Activated naive CD8-positive, alpha-beta T cell treated with anti-CD3 and anti-CD28 coated beads, Interleukin-2, amount 50 U/mL, for 24 hours (primary cell): ENCODE measurements around the gene TMEM54.
A peak's percentile ranks its signal among the peaks of the same experiment; 100 is the strongest.
"Not testable (repeated sequence)": the region's sequence is repeated elsewhere in the genome, so short reads cannot be mapped to it uniquely, and the experiment has no call there.

ENCODE experiments used
- ATAC-seq: fragments of 150-1000 bp; cut with Tn5 transposase; one replicate; pipeline ENCODE4 v1.10.0; 2021
- DNase-seq: peaks from one replicate; pipeline ENCODE4 v3.0.0; 2021
- H3K27ac Mint-ChIP-seq: one replicate; pipeline ENCODE4 v1.8.0; 2021; ENCODE audit warnings: mild to moderate bottlenecking, mixed read lengths
- H3K27me3 Mint-ChIP-seq: one replicate; pipeline ENCODE4 v1.8.0; 2021; ENCODE audit warnings: mixed read lengths
- H3K36me3 Mint-ChIP-seq: one replicate; pipeline ENCODE4 v1.8.0; 2021; ENCODE audit warnings: low read depth, mixed read lengths
- H3K4me1 Mint-ChIP-seq: one replicate; pipeline ENCODE4 v1.8.0; 2021; ENCODE audit warnings: mixed read lengths
- H3K4me3 Mint-ChIP-seq: one replicate; pipeline ENCODE4 v1.8.0; 2021; ENCODE audit warnings: mild to moderate bottlenecking, moderate library complexity, mixed read lengths
- H3K9me3 Mint-ChIP-seq: one replicate; pipeline ENCODE4 v1.8.0; 2021; ENCODE audit warnings: mixed read lengths

TMEM54 gene

GRCh38 chr1:32928285-32928684, 27.1 kb upstream of the TMEM54 start:
- ATAC-seq: no peak

GRCh38 chr1:32927441-32927840, 26.3 kb upstream of the TMEM54 start:
- Mint-ChIP-seq H3K4me3 (no peak overlapping the region), H3K36me3 (no peaks in the 10 kb centered on the region), H3K27me3 (peaks cover 47% of the 10 kb centered on the region), H3K9me3 (no peaks in the 10 kb centered on the region), H3K4me1 (peaks cover 11% of the 10 kb centered on the region), H3K27ac (no peak overlapping the region)
- no peak for ATAC-seq
- no peak for DNase-seq

More at GRCh38 chr1:32928285-32928684, 27.1 kb upstream of the TMEM54 start:
- DNase-seq: no peak
- Mint-ChIP-seq H3K27me3 (peaks cover 40% of the 10 kb centered on the region), H3K4me1 (peaks cover 11% of the 10 kb centered on the region), H3K4me3 (no peak overlapping the region), H3K36me3 (no peaks in the 10 kb centered on the region), H3K27ac (no peak overlapping the region), H3K9me3 (no peaks in the 10 kb centered on the region)

- peaks cover 11% of the 10 kb centered on the region for H3K4me1 Mint-ChIP-seq
- DNase-seq (no peak), ATAC-seq (no peak)
- no peaks in the 10 kb centered on the region for H3K36me3 Mint-ChIP-seq
- H3K27me3 Mint-ChIP-seq: peaks cover 55% of the 10 kb centered on the region
- no peak overlapping the region for H3K27ac Mint-ChIP-seq
- no peak overlapping the region for H3K4me3 Mint-ChIP-seq
- no peaks in the 10 kb centered on the region for H3K9me3 Mint-ChIP-seq
Observed at GRCh38 chr1:32926562-32926961, 25.4 kb upstream of the TMEM54 start.

GRCh38 chr1:32925403-32926162, 24.4 kb upstream of the TMEM54 start:
- H3K4me1 Mint-ChIP-seq: peaks cover 11% of the 10 kb centered on the region
- H3K9me3 Mint-ChIP-seq: no peaks in the 10 kb centered on the region
- H3K36me3 Mint-ChIP-seq: no peaks in the 10 kb centered on the region
- H3K27me3 Mint-ChIP-seq: peaks cover 59% of the 10 kb centered on the region
- ATAC-seq (peak; percentile 49), DNase-seq (peak; percentile 23)
- H3K4me3 Mint-ChIP-seq: peak overlapping the region; percentile 18
- no peak overlapping the region for H3K27ac Mint-ChIP-seq

- Mint-ChIP-seq H3K9me3 (no peaks in the 10 kb centered on the region), H3K4me1 (peaks cover 11% of the 10 kb centered on the region), H3K4me3 (peak overlapping the region; percentile 18), H3K27ac (no peak overlapping the region), H3K36me3 (no peaks in the 10 kb centered on the region), H3K27me3 (peaks cover 64% of the 10 kb centered on the region)
- DNase-seq (peak; percentile 22), ATAC-seq (peak; percentile 54)
Observed at GRCh38 chr1:32924881-32925344, 23.7 kb upstream of the TMEM54 start.

GRCh38 chr1:32920833-32921232, 19.6 kb upstream of the TMEM54 start:
- H3K36me3 Mint-ChIP-seq: no peaks in the 10 kb centered on the region
- H3K4me1 Mint-ChIP-seq: peaks cover 17% of the 10 kb centered on the region
- H3K27me3 Mint-ChIP-seq: peaks cover 68% of the 10 kb centered on the region
- H3K9me3 Mint-ChIP-seq: no peaks in the 10 kb centered on the region
- DNase-seq (no peak), ATAC-seq (no peak)
- no peak overlapping the region for H3K4me3 Mint-ChIP-seq
- H3K27ac Mint-ChIP-seq: no peak overlapping the region

GRCh38 chr1:32919811-32920733, 18.9 kb upstream of the TMEM54 start:
- no peak for DNase-seq
- H3K27me3 Mint-ChIP-seq: peaks cover 64% of the 10 kb centered on the region
- H3K36me3 Mint-ChIP-seq: no peaks in the 10 kb centered on the region
- peaks cover 11% of the 10 kb centered on the region for H3K4me1 Mint-ChIP-seq
- H3K9me3 Mint-ChIP-seq: no peaks in the 10 kb centered on the region
- H3K4me3 Mint-ChIP-seq: no peak overlapping the region
- no peak overlapping the region for H3K27ac Mint-ChIP-seq
- ATAC-seq: no peak

GRCh38 chr1:32918179-32918578, 17.0 kb upstream of the TMEM54 start:
- no peak overlapping the region for H3K27ac Mint-ChIP-seq
- ATAC-seq (no peak), DNase-seq (no peak)
- no peaks in the 10 kb centered on the region for H3K9me3 Mint-ChIP-seq
- peaks cover 6% of the 10 kb centered on the region for H3K4me1 Mint-ChIP-seq
- no peaks in the 10 kb centered on the region for H3K36me3 Mint-ChIP-seq
- H3K27me3 Mint-ChIP-seq: peaks cover 56% of the 10 kb centered on the region
- H3K4me3 Mint-ChIP-seq: no peak overlapping the region

GRCh38 chr1:32917521-32917920, 16.3 kb upstream of the TMEM54 start:
- Mint-ChIP-seq H3K9me3 (no peaks in the 10 kb centered on the region), H3K4me3 (no peak overlapping the region), H3K27ac (no peak overlapping the region), H3K36me3 (no peaks in the 10 kb centered on the region), H3K4me1 (peaks cover 6% of the 10 kb centered on the region), H3K27me3 (peaks cover 50% of the 10 kb centered on the region)
- DNase-seq: no peak
- peak; percentile 59 for ATAC-seq

GRCh38 chr1:32915766-32916706, 14.8 kb upstream of the TMEM54 start:
- no peak for DNase-seq
- Mint-ChIP-seq H3K4me3 (no peak overlapping the region), H3K27me3 (peaks cover 37% of the 10 kb centered on the region), H3K4me1 (peaks cover 6% of the 10 kb centered on the region), H3K9me3 (no peaks in the 10 kb centered on the region), H3K27ac (no peak overlapping the region), H3K36me3 (no peaks in the 10 kb centered on the region)
- no peak for ATAC-seq

- H3K4me3 Mint-ChIP-seq: no peak overlapping the region
- no peaks in the 10 kb centered on the region for H3K9me3 Mint-ChIP-seq
- ATAC-seq: no peak
Observed at GRCh38 chr1:32910319-32910718, 9.1 kb upstream of the TMEM54 start.

GRCh38 chr1:32907435-32907834, 6.2 kb upstream of the TMEM54 start:
- Mint-ChIP-seq H3K9me3 (no peaks in the 10 kb centered on the region), H3K36me3 (no peaks in the 10 kb centered on the region), H3K4me1 (no peaks in the 10 kb centered on the region), H3K27me3 (peaks cover 12% of the 10 kb centered on the region), H3K27ac (no peak overlapping the region), H3K4me3 (no peak overlapping the region)
- no peak for ATAC-seq
- DNase-seq: no peak

More at GRCh38 chr1:32910319-32910718, 9.1 kb upstream of the TMEM54 start:
- Mint-ChIP-seq H3K27ac (no peak overlapping the region), H3K36me3 (no peaks in the 10 kb centered on the region), H3K4me1 (no peaks in the 10 kb centered on the region), H3K27me3 (peaks cover 8% of the 10 kb centered on the region)
- DNase-seq: no peak

- peaks cover 20% of the 10 kb centered on the region for H3K27me3 Mint-ChIP-seq
Observed at GRCh38 chr1:32906654-32907053, 5.5 kb upstream of the TMEM54 start.

GRCh38 chr1:32905588-32905987, 4.4 kb upstream of the TMEM54 start:
- DNase-seq, ATAC-seq, H3K4me1 Mint-ChIP-seq, H3K36me3 Mint-ChIP-seq, H3K4me3 Mint-ChIP-seq, H3K9me3 Mint-ChIP-seq, H3K27ac Mint-ChIP-seq: not testable (repeated sequence)
- peaks cover 25% of the 10 kb centered on the region for H3K27me3 Mint-ChIP-seq

More at GRCh38 chr1:32906654-32907053, 5.5 kb upstream of the TMEM54 start:
- ATAC-seq (no peak), DNase-seq (no peak)
- Mint-ChIP-seq H3K4me1 (peaks cover 1% of the 10 kb centered on the region), H3K36me3 (no peaks in the 10 kb centered on the region), H3K27ac (no peak overlapping the region), H3K9me3 (no peaks in the 10 kb centered on the region), H3K4me3 (no peak overlapping the region)
